ENCODE measurements around the gene NKPD1.
A peak's percentile ranks its signal among the peaks of the same experiment; 100 is the strongest.

The NKPD1 gene

DNA sequence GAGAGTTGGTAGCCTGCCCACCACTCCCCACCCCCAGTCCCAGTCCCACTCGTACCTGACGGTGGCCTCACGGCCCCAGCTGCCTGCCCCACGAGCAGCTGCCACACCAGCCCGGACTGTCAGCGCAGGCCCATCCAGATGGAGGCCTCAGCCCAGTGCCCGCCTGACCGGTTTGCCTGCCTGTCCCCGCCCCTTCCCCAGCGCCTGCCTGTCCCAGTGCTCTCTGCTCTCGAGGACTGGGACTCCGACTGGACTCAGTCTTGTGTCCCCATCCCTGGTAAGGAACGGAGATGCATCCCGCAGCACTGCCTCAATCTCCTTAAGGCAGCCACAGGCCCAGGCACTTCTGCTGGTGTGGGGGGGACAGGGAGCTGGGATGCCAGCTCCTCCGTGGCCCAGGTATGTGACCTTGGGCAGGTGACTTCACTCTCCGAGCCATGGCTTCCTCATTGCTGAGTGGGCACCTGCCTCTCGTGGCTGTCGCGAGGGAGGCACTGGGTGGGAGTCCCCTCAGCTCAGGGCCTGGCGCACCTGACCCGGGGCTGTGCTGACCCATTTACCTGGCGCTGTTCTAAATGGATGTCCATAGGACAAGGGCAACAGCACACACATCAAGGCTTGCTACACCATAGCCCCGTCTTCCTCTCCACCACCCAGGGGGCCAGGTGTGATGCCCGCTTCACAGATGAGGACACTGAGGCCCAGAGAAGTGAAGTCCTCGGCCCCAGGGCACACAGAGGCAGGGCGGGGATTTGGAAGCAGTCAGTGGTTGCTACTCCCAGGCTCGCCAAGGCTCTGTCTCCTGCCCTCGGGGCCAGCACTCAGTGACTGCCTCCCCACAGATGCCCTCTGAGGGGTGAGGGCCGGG is at the start of gene NKPD1:
Gene NKPD1, minus strand, starts transcription at position 113 of the 868 bp plus-strand sequence. CDS start 832 bp downstream, outside the sequence.
- peak; percentile 67 for DNase-seq

DNA sequence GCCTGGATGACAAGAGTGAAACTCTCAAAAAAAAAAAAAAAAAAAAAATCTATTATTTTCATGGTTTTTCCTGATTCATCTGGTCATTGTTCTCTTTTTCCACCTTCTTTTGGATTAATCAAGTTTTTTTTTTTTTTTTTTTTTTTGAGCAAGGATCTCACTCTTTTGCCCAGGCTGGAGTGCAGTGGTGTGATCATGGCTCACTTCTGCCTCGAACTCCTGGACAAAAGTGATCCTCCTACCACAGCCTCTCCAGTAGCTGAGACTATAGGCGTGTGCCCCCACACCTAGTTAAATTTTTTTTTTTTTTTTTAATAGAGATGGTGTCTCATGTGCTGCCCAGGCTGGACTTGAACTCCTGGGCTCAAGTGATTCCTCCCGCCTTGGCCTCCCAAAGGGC is 45.5 kb upstream of the NKPD1 start:
- no peak for DNase-seq

- DNase-seq, result no peak
Observed at GRCh38 chr19:45205810-45206209, 45.0 kb upstream of the NKPD1 start.

DNA sequence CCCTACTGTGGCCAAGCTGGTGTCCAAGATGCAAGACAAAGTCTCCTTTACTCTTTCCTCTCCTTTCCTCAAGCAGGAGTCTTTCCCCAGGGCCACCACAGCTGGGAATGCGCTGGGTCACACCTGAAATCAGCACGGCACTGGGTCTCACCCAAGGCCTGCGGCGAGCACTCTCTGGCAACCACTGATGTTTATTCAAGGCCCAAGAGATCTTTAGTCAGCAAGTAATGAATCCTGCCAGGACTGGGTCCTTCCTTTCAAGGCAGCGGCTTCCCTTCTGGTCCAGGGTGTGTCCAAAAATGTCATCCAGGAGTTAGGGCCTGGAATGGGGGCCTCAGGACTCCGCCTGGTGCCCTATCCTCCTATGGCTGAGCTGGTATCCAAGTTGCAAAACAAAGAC is 41.9 kb upstream of the NKPD1 start:
- DNase-seq, result no peak

DNA sequence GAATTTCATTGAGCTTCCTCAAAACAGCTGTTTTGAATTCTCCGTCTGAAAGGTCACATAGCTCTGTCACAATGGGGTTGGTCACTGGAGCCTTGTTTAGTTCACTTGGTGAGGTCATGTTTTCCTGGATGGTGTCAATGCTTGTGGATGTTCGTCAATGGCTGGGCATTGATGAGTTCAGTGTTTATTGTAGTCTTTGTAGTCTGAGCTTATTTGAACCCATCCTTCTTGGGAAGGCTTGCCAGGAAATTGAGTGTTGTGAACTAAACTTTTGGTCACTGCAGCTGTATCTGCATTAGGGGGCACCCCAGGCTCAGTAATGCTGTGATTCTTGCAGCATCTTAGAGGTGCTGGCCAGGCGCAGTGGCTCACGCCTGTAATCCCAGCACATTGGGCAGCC is 39.8 kb upstream of the NKPD1 start:
- no peak for DNase-seq

DNA sequence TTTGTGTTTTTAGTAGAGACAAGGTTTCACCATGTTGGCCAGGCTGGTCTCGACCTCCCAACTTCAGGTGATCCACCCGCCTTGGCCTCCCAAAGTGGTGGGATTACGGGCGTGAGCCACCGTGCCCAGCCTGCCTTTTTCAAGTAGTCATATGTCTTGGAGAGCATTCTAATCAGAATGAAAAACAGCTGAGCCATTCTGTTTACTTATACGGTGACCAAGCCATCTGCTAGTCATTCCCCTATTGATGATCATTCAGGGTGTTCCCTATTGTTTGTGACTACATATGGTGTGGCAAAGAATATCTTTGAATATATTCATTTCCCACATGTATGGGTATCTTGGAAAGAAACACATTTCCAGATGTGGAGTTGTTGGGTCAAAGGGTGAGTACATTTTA is 35.0 kb upstream of the NKPD1 start:
- no peak for DNase-seq

GRCh38 chr19:45191375-45191774 is 30.6 kb upstream of the NKPD1 start:
- DNase-seq, result no peak

GRCh38 chr19:45189971-45190370 is 29.2 kb upstream of the NKPD1 start:
- DNase-seq, result no peak

GRCh38 chr19:45187421-45188100 is 26.8 kb upstream of the NKPD1 start:
- no peak for DNase-seq

DNA sequence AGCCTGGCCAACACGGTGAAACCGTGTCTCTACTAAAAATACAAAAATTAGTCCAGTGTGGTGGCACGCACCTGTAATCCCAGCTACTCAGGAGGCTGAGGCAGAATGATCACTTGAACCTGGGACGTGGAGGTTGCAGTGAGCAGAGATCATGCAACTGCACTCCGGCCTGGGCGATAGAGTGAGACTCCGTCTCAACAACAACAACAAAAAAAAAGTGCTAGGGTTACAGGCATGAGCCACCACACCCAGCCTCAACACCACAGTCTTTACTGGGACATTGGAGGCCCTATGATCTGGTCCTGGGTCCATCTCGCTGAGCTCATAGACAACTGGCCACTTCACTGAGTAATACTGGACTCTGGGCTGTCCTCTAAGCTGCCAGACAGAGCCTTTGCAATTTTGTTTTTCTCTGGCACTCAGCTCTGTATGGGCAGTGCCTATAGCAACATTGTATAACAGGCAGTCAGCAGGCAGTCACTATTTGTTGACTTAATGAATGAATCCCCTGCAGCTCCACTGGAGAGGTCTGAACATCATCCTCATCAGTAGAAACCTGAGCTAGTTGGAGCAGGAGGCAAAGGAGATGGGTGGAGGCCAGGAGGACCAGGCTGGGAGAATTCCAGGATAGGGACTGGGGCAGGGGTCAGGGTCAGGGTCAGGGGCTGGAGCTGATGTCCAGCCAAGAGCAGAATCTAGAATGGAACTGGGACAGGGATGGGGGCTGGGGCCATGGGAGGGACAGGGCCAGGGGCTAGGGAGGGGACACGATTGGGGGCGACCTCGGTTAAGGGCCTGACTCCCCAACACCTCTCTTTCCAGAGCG is 25.9 kb upstream of the NKPD1 start:
- no peak for DNase-seq

- DNase-seq, result no peak
Observed at GRCh38 chr19:45184115-45184514, 23.3 kb upstream of the NKPD1 start.

GRCh38 chr19:45182758-45183157 is 22.0 kb upstream of the NKPD1 start:
- no peak for DNase-seq

GRCh38 chr19:45180936-45181335 is 20.2 kb upstream of the NKPD1 start:
- DNase-seq, result no peak

GRCh38 chr19:45179892-45180370 is 19.1 kb upstream of the NKPD1 start:
- no peak for DNase-seq

- no peak for DNase-seq
Observed at GRCh38 chr19:45179072-45179891, 18.5 kb upstream of the NKPD1 start.

GRCh38 chr19:45178262-45179071 is 17.7 kb upstream of the NKPD1 start, which contains the start of gene BLOC1S3:
Gene BLOC1S3, plus strand, starts transcription at chr19:45178784. Its CDS starts 513 bp downstream, at chr19:45179297.
- DNase-seq, result peak; percentile 100

GRCh38 chr19:45177817-45178261 is 17.1 kb upstream of the NKPD1 start, which contains the start of gene TRAPPC6A:
Gene TRAPPC6A, minus strand, starts transcription at chr19:45178237. Its CDS starts 19 bp downstream, at chr19:45178218.
- DNase-seq, result no peak

DNA sequence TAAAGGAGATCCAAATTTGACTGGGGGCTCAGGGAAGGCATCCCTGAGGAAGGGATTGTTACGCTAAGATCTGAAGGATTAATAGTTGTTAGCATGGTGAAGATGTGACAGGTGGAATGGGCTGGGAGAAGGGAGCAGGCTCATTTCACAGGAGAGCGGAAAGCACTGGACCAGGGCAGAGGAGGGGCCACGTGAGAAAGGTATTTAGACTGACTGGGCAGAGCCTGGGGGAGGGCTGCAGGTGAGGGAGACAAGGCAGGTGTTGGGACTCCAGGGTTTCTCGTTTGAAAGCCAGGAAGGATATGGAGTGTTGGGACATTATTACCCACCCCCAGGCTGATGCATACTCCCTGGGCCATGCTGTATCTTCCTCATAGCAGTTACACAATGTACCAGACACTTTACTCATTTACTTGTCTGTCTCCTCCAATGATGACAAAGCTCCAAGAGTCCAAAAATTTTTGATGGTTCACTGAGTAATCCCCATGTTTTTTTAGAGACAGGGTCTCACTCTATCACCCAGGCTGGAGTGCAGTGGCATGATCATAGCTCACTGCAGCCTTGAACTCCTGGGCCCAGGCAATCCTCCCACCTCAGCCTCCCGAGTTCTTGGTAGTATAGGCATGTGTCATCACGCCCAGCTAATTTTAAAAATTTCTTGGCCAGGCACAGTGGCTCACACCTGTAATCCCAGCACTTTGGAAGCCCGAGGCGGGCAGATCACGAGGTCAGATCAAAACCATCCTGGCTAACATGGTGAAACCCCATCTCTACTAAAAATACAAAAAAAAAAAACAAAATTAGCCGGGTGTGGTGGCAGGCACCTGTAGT is 14.9 kb upstream of the NKPD1 start:
- DNase-seq, result peak; percentile 45

- DNase-seq, result no peak
Observed at GRCh38 chr19:45173816-45174215, 13.0 kb upstream of the NKPD1 start.

GRCh38 chr19:45172611-45173208 is 11.9 kb upstream of the NKPD1 start:
- no peak for DNase-seq

Data from NCI-H510A (cell line).